Fibroblast of peridontal ligament (primary cell): ENCODE data around the gene LTO1.
"Not testable (repeated sequence)": the region's sequence is repeated elsewhere in the genome, so short reads cannot be mapped to it uniquely, and the experiment has no call there.

Experiments
- DNase-seq: peaks from one replicate; pipeline ENCODE4 v3.0.0-alpha.2; 2010; ENCODE audit errors: extremely low read depth

Gene LTO1

GRCh38 chr11:69634590-69634989, 40.6 kb downstream of the LTO1 start:
- no peak for DNase-seq

GRCh38 chr11:69634069-69634468, 41.1 kb downstream of the LTO1 start:
- DNase-seq, result no peak

- DNase-seq, result no peak
Observed at GRCh38 chr11:69632900-69633299, 42.3 kb downstream of the LTO1 start.

- no peak for DNase-seq
Observed at GRCh38 chr11:69630424-69630823, 44.7 kb downstream of the LTO1 start.

GRCh38 chr11:69630017-69630416, 45.1 kb downstream of the LTO1 start:
- DNase-seq, result no peak

- no peak for DNase-seq
Observed at GRCh38 chr11:69627551-69627950, 47.6 kb downstream of the LTO1 start.

- DNase-seq, result no peak
Observed at GRCh38 chr11:69625476-69625875, 49.7 kb downstream of the LTO1 start.

GRCh38 chr11:69624293-69624692, 50.9 kb downstream of the LTO1 start:
- no peak for DNase-seq

- DNase-seq, result not testable (repeated sequence)
Observed at GRCh38 chr11:69622097-69622681, 53.0 kb downstream of the LTO1 start.

GRCh38 chr11:69620683-69621290, 54.4 kb downstream of the LTO1 start:
- DNase-seq, result no peak

GRCh38 chr11:69618237-69618636, 56.9 kb downstream of the LTO1 start:
- DNase-seq, result no peak

GRCh38 chr11:69617682-69618081, 57.5 kb downstream of the LTO1 start:
- no peak for DNase-seq

GRCh38 chr11:69617220-69617619, 57.9 kb downstream of the LTO1 start:
- no peak for DNase-seq
